Stimulated activated naive CD4-positive, alpha-beta T cell treated with Interleukin-2 at 50 U/mL for 16 hours (primary cell): ENCODE results near the gene MMD2.
A peak's percentile ranks its signal among the peaks of the same experiment; 100 is the strongest.
"Not testable (repeated sequence)": the region's sequence is repeated elsewhere in the genome, so short reads cannot be mapped to it uniquely, and the experiment has no call there.

Experiments
- DNase-seq: peaks from one replicate; lab custom pipeline; 2025; lab: John Stamatoyannopoulos, UW

The MMD2 gene

DNA sequence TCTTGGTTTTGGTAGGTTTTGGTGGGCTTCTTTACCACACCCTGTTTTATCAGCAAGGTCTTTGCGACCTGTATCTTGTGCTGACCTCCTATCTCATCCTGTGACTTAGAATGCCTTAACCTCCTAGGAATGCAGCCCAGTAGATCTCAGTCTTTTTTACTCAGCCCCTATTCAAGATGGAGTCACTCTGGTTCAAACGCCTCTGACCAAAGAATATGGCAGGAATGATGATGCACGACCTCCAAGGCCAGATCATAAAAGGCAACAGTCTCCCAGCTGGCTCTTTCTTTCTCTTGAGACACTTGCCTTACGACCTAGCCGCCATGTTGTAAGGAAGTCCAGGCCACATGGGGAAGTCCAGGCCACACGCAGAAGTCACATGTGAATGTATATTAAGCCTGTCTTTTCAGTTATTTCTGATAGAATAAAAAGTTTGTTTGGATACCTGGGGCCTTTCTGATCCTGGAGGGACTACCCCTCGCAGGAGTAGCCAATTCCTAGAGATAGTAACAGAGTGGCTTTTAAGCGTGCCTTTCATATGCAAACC, 65.0 kb downstream of the MMD2 start:
- DNase-seq = no peak

DNA sequence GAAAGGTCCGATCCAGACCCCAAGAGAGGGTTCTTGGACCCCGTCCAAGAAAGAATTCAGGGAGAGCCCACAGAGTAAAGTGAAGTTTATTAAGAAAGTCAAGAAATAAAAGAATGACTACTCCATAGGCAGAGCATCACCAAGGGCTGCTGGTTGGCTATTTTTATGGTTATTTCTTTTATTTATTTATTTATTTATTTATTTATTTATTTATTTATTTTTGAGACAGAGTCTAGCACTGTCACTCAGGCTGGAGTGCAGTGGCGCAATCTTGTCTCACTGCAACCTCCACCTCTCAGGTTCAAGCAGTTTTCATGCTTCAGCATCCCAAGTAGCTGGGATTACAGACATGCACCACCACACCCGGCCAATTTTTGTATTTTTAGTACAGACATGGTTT, 65.8 kb downstream of the MMD2 start:
- not testable (repeated sequence) for DNase-seq

DNA sequence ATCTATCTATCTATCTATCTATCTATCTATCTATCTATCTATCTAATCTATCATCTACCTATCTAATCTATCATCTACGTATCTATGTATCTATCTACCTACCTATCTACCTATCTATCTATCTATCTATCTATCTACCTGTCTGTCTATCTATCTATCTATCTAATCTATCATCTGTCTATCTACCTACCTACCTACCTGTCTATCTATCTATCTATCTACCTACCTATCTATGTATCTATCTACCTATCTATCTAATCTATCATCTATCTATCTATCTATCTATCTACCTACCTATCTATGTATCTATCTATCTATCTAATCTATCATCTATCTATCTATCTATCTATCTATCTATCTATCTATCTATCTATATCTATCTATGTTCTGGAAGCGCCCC, 67.5 kb downstream of the MMD2 start:
- not testable (repeated sequence) for DNase-seq

DNA sequence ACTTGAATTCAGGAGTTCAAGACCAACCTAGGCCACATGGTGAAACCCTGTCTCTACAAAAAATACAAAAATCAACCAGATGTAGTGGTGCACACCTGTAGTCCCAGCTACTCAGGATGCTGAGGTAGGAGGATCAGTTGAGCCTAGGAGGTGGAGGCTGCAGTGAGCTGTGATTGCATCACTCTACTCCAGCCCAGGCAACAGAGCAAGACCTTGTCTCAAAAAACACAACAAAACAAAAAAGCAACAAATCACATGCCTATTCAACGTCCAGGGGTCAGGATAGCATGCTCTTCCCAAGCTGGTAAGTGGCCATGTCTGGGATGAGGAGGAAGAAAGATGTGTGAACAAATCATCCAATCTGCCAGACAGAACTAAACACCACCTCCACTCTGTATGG, 69.3 kb downstream of the MMD2 start:
- no peak for DNase-seq

DNA sequence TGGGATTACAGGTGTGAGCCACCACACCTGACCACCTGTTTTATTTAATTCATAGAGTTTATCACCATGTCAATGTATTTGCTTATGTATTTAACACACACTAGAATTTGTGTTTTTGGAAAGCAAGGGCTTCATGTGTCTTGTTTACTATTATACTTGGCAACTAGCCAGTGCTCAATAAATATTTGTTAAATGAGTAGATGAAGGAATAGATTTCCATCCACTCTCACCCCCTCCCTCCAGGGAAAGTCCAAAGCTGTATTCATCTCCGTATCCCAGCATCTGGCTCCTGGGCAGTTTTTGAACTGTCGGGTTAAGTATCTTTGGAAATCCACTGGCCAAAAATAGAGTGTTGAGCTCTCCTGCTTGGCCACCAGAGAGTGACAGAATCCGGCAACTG, 70.8 kb downstream of the MMD2 start:
- DNase-seq = no peak

DNA sequence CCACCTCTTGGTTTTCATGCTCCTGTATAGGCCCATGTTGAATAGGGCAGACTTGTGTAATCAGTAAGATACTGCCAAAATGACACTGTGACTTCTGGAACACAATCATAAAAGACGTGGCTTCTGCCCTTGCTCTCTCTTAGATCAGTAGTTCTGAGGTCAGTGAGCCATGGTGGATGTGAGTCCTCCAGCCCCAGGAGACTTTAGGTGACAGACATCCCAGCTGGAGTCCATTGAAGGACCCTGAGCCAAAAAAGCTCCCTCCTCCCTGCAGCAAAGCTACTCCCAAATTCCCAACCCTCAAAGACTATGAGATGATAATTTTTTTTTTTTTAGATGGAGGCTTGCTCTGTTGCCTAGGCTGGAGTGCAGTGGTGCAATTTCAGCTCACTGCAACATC, 72.3 kb downstream of the MMD2 start:
- DNase-seq = no peak

DNA sequence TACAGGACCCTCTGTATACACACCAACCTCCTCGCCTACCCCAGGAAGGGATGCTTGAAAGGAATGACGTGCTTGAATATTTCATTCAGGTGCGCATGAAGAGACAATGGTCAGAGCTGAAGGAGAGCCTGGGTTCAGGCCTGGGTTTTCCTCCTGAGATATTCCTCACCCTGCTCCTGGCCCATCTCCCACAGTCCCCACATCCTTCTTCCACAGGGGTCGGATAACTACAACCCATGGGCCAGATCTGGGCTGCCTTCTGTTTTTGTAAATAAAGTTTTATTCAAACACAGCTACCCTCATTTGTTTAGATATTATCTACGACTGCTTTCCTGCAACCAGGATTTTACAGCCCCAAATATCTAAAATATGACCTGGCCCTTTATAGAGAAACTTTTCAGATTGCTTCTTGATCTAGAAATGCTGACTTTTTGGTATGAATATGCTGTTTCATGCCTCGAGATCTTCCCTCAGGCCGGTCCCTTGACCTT, 73.6 kb downstream of the MMD2 start:
- no peak for DNase-seq

DNA sequence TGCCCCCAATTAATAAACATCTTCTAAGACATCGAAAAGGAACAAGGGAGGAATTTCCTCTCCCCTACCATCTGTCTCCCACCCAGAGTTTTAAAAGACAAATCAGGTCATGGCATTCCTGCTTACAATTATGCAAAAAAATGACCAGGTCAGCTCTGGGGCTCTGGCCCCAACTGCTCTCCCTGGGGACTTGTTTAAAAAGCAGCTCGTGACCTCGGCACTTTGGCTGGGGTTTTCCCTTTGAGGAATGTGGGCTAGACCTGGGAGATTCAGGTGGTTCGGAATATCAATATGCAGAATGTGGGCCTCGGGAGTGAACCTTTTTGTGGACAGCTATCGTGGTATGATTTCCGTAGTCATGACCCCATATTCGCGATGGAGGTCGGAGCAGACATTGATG, 74.8 kb downstream of the MMD2 start:
- no peak for DNase-seq

DNA sequence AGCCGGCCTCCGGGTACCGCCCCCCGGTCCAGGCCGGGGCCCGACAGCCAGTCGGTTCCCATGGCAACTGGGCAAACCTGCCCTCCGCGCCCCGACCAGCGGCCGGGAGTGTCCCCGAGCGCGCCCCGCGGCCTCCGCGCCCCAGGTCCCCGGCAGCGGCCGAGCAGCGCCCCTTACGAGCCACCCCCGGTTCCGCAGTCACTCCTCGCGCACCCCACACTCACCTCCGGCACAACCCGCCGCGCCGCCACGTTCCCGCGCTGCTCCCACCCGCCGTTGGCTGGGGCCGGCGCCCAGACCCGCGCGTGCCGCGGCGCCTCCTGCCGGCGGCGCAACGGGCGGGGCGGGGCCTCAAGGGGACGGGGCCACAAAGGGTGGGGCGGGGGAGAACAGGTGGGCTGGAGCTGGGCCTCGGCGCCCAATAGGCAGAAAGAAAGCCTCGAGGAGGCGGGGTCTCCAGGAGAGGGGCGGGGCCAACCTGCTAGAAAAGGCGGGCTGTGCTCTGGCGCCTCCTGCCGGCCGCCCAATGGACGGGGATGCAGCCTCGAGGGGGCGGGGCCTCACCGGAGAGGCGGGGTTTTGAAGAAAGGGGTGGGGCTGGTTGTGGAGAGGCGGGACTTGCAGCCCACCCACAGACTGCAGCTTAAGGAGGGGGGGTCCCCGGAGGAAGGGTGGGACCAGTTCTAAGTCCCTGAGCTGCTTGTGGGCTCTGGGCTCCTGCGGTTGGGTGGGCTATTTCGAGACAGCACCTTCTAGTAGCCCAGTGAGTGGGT, 75.4 kb downstream of the MMD2 start, which contains the start of gene RADIL:
RADIL (minus strand) TSS at position 345 of the 773 bp plus-strand sequence. CDS start 5,577 bp downstream, outside the sequence.
- DNase-seq = peak; percentile 75

DNA sequence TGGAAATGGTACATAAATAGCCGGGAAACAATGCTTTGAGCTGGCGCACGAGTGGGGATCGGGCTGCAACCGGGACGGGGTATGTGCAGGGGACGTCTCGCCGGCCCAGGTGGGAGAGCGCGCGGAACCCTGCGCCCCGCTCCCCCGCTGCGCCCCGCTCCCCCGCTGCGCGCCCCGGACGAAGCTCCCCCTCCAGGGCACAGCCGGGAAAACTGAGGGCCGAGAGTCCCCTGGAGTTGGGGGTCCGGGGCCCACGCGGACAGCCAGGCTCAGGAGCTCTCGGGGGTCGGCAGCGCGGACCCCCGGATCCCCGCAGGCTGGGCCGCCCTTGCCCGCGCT, 76.0 kb downstream of the MMD2 start:
- DNase-seq = no peak

DNA sequence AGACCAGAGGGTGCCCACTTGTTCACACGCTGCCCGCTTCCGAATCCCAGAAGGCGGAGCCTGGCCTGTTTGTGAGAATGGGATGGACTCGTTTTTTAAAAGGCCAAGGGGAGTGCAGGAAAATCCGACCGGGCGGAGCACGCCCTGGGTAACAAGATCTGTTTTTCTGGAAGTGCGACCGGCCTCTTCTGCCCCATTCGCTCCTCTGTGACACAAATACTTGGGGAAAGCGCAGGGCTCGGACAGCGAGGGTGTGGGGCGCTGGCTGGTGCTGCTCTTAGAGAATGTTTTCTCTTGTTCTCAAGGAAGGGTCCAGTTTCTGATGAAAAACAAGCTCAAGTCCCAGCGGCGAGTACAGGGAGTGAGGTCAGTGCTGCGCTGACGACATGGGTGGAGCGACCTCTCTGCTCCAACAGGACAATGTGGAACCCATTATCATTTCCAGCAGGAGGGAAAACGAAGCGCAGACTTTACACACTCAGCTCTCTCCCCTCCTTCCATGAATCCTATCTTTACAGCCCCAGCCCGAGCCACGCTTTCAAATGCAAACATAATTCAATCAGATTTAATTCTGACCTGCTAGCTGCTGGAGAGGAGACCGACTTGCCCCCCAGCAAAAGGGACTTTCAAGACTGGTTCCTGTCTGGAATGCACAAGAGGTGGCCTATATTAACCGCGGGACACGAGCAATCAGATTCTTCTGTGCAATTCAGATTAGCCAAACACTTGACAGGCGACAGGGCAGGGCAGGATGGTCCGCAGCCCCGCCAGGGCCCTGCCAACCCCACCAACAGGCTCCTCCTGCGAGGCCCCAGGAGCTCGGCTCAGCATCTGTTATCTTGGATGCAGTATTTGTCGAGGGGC, 76.6 kb downstream of the MMD2 start:
- DNase-seq = no peak

DNA sequence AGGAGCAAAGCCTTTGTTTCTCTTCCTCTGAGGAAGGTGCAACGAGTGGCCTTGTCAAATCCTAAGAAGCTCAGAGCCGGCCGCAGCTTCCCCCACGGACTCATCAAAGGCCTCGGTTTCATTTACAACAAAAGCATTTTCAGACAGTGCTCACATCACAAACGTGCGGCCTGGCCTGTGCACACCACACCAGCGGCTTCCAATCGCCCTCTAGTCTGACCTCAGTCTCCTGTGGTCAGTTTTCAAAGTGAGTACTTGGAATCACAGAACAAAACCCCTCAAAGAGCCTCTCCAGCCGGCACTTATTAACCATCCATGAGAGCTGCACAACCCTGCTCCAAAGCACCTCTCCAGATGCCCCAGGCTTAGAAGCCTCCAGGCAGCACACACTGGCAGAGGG, 78.8 kb downstream of the MMD2 start:
- no peak for DNase-seq

DNA sequence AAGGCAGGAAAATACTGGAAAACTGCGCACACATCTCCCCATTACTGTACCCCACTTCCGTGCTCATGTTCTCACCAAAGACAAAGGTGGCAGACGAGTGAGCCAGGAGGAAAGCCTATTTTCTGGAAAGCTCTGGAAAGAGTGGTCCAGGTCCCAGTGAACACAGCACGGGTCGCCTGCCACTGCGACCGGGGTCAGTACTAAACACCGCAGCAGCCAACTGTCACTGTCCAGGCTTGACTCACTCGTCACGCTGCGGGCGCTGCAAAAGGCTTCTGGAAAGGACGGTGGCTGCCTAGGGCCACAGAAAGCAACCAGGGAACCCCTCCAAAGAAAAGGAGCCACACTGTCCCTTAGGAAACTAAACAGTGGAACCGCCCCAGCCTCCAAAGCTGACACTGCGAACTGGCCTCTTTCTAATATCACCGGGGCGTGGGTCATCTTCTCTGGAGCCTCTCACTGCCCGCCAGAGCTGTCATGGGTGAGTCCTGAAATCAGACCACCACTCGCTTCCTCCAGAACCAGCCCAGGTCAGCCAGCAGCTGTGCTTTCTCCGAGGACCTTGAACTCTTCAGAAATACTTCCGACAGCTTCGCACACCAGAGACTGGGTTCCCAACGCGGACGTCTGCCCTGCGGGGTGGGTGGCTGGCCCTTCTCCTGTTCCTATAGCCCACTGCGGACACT, 79.4 kb downstream of the MMD2 start:
- DNase-seq = no peak

DNA sequence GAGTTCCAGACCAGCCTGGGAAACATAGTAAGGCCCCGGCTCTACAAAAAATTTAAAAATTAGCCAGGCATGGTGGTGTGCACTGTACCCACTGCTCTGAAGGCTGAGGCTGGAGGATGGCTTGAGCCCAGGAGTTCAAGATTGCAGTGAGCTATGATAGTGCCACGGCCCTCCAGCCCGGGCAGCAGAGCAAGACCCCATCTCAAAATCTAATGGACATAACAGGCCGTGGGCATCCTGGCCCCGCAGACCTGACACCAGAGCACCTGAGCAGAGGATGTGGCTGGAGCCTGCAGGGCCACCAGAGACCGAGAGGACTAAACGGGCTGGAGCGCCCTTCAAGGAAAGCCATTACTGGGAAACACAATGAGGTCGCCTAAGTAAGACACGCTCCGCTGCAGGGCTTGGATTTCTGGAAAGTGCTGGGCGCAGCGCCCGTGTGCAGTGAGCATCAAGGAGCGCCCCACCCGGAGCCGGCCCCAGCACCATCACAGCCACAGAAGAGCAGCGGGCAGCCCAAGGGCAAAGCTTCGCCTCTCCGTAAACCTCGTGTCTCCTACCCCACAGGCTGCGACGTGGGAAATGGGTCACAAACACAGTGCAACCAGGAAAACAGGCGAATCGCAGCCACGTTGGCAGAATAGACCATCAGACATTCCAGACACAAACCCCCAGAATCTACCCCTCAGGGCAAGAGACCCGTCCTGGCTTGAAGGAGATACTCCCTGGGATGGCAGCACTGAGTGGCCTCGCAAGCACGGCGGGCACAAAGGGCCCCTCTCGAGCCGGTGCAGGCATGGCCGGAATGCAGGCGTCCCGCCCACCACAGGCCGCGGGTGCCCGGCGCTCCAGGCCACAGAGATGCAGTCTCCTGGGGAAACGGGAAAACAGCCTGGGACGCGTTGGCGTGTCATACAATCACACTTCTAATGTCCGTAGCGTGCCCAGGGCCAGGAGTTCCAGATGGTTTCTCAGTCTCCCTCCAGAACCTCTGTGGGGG, 80.4 kb downstream of the MMD2 start:
- no peak for DNase-seq

DNA sequence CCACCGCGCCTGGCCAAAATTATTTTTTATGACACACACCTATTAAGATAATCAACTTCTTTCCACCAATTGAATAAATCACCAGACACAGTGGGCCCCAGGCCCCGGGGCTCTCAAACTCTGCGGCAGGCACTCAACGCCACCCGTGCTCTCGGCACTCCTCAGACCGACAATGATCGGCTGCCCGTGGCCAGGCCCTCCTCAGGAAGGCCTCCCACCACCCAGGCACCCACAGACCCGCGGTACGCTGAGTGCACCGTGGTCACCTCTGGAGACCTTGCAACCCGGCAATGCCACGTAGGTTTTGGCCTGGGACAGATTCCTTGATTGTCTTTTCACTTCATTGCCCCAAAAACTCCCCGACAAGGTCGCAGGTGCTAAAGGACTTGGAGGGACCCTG, 82.4 kb downstream of the MMD2 start:
- DNase-seq = no peak

DNA sequence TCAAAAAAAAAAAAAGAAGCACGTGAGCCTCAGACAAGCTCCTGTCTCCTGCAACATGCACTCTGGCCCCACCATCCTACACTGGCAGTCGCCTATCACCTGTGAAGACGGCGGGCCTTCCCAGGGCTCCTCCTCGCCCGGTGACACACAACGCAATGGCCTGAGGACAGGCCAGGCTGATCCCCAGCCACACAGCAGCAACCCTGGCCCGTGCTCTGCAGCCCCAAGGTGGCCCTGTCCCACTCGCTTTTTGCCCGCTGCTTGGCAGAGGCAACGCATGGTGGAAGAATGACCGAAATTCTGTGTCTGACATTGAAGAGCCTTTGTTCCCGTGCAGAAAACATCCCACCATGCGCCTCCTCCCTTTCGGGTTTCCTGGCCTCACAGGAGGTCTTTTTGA, 83.6 kb downstream of the MMD2 start:
- no peak for DNase-seq

DNA sequence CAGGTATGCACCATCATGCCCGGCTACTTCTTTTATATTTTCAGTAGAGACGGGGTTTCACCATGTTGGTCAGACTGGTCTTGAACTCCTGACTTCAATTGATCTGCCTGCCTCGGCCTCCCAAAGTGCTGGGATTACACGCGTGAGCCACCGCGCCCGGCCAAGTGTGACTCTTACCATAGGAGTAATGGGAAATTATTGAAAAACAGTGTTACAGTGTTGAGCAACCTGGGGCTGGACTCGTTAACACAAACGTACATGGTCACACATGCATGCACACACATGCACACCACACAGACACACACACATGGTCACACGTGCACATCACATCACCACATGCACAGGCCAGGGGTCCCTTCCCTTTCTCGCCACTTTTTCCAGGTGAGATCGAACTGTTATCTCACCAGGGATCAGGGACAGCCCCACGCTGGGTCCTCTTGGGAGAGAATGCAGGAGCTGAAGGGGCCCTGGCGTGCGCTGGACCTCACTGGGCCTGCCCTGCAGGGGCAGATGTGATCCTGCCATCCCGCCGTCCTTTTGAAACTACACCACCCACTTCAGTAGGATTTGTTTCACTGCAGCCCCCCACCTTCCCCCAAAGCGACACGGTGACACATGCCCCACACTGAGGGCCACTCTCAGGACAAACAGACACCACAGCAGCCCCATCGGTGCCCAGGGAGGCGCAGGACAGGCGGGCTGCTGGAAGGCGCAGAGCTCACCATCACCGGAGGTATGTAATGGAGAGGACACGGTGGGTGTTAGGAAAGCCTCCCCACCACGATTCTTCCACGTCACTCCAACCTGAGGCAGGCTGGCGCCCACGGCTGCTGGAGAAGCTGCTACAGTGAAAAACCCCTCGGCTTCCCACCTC, 85.7 kb downstream of the MMD2 start:
- no peak for DNase-seq

DNA sequence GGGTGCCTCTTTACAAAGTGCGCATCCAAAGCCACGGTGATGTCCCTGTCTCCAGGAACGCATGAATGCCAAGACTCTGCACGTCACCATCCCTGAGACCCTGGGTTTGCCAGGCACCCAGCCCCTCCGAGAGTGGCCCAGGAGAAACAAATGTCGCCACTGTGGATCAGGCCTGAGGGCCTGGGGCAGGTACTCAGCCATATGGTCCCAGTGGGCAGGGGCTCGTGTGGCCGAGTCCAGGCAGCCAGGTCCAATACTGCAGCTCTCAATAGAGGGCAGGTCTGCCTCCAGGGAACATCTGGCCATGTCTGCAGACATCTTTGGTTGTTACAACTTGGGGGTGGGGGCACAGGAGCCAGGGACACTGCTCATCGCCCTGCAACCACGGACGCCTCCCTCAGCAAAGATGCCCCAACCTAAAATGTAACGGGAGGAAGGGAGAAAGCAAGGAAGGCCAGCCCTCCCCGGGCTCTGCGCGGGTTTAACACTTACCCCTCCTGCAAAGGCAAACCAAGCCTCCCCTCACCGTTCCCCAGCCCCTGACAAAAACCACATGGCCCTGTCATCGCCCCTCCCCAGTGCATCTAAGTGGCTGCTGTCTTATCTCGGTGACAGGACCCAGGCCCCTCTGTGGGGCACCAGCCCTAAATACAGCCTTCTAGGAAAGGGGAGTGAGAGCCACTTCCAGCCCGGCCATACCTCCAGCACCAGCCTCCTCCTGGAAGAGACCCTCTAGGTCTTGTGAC, 86.9 kb downstream of the MMD2 start:
- DNase-seq = no peak

DNA sequence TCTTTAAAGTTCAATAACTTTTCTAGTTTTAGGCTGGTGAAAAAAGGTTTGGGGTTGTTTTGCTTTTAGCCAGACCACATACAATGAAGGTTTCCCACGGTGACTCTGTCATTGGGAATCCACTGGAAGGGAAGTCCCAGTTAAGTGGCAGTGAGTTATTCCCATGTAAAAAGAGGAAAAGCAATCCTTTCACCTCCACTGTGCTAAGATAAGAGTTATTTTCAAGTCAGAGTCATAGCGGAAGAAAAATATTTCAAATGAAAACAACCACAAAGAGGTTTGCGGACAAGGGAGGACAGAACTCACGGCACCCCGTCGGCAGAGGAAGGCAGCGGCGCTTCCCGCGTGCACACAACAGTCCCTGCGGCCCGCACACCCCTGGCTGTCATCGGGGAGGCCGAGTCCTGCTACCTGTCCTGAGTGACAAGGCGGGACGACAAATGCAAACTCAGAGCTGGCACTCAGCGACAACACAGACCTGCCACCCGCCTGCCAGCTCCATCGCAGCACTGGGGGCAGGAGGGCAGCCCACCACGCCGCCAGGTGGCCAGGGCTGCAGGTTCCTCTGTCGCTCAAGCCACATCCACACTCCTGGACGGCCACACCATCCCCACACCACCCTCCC, 87.8 kb downstream of the MMD2 start:
- no peak for DNase-seq
